LNCaP clone FGC (cell line): Measurements from ENCODE around the gene P3H2.
A peak's percentile ranks its signal among the peaks of the same experiment; 100 is the strongest.

Source experiments
- DNase-seq: peaks from one replicate; pipeline ENCODE4 v3.0.0-alpha.2; 2011; ENCODE audit warnings: low read depth
- H3K4me3 ChIP-seq: 2 replicates; pipeline ENCODE4 v1.5.1; 2011; ENCODE audit warnings: mild to moderate bottlenecking, low read depth, low read length, control low read depth
- TF ChIP-seq, protein P1 (sequence below): IDR thresholded peaks from 2 replicates; pipeline ENCODE4 v1.5.1; 2012; ENCODE audit warnings: mild to moderate bottlenecking; ENCODE audit not compliant: control insufficient read depth, insufficient read depth; ENCODE audit errors: extremely low read depth

P3H2 gene

DNA sequence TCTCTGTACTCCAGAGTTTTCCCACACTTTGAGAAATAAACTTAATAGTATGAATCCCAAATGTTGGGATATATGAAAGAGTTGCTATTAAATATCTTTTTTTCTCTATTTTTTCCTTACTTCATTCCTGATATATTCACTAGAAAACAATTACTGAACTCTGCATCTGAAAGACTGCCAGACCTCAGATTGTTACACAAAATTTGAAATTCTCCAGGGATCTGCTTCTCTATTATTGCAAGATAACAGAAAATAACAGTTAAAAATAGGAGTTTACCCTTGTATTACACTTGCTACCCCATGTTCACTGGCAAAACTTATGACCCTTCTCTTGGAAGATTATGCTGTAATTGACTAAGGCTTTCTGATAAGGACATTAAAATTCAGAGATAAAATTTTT lies 11.7 kb upstream of the P3H2 start:
- H3K4me3 ChIP-seq, result no peak overlapping the region
- TF ChIP-seq, protein P1, sequence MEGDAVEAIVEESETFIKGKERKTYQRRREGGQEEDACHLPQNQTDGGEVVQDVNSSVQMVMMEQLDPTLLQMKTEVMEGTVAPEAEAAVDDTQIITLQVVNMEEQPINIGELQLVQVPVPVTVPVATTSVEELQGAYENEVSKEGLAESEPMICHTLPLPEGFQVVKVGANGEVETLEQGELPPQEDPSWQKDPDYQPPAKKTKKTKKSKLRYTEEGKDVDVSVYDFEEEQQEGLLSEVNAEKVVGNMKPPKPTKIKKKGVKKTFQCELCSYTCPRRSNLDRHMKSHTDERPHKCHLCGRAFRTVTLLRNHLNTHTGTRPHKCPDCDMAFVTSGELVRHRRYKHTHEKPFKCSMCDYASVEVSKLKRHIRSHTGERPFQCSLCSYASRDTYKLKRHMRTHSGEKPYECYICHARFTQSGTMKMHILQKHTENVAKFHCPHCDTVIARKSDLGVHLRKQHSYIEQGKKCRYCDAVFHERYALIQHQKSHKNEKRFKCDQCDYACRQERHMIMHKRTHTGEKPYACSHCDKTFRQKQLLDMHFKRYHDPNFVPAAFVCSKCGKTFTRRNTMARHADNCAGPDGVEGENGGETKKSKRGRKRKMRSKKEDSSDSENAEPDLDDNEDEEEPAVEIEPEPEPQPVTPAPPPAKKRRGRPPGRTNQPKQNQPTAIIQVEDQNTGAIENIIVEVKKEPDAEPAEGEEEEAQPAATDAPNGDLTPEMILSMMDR, result no peak
- no peak for DNase-seq

DNA sequence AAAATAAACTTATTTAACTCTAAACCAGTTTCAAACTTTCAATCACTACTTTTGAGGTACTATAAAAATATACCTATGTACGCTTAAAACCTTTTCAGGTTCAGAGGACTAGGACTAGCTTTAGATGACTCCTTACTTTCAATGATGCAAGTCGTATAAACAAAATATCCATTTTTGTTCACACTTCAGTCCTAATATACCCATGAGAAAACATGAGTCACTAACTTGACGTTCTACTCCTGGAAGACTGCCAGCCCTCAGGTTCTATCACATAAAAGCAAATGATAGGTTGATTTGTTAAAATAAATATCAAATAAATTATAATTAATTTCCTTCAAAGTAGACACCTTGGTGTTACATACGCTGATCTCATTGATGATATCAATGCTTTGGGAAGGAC lies 10.6 kb upstream of the P3H2 start:
- TF ChIP-seq, protein P1, result no peak

DNA sequence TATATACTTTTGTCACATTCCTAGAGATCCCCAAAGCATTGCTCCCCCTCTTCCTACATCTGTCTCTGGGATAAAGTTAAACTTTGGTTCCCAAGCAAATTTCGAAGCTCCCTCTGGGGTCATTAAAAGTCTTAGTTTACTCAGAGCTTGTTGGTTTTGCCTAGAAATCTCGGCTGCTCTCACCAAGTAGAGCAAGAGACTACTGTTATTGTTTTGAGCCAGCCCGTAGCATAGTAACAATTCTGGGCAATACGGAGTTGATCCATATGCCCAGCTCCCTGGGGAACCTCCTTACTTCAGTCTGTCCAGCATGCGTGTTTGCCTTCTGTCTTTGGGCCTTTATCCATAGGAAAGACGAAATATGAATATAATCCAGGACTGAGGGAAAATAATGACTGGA lies 10.0 kb upstream of the P3H2 start:
- TF ChIP-seq, protein P1, result no peak
- no peak for DNase-seq
- no peak overlapping the region for H3K4me3 ChIP-seq

More for the DNA sequence above, 10.6 kb upstream of the P3H2 start:
- no peak overlapping the region for H3K4me3 ChIP-seq
- no peak for DNase-seq

DNA sequence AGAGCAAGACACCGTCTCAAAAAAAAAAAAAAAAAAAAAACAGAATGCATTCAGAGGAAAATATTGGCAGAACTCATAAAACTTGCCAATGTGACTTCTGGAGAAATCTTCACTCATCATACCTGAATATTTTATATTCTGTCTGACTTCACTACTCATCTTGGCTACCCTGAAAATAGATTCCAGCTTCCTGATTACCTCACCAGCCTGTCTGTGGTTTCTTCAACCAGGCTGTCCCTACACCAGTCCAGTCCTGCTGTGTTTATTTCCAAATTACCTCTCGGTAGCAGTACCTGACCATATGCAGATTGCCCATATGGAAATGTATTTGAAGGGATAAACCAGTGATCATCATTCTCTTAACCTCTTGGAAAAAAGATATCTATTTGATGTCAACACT lies 9.3 kb upstream of the P3H2 start:
- H3K4me3 ChIP-seq, result no peak overlapping the region
- TF ChIP-seq, protein P1, result no peak
- no peak for DNase-seq

DNA sequence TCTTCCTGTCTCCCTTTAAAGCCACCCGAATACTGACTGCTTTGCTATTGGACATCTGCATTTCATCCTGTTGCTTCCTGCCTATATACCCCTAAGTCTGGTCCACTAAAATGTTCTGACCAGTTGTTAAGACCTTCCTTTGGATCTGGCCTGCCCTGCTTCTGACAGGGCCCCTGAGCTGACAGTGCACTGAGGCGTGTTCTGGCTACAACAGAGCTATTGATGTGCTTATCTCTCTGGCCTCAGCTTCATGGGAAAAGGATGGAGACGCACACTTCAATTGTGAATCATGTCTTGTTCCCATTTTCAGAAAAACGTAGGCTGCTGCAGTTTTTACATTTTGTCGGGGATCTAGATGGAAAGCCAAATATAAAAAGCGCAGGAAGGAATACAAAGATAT lies 7.1 kb upstream of the P3H2 start:
- H3K4me3 ChIP-seq, result no peak overlapping the region
- TF ChIP-seq, protein P1, result no peak
- DNase-seq, result no peak

DNA sequence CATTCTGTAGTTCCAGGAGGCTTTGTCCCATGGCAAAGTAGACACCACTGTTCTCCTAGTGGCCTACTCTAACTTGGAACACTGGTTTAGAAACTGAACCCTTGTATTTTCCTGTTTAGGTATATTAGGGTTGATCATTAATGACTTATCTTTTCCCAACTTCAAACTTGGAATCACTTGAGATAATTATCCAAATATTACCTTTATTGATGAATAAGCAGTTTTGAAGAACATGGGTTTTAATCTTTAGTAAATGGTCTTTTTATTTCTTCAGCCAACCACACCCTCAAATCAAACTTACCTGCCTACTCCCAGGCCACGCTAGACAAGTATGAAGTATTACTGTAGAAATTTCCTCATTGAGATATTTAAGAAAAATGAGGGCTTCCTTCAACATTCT lies 6.5 kb upstream of the P3H2 start:
- TF ChIP-seq, protein P1, result no peak
- DNase-seq, result no peak
- H3K4me3 ChIP-seq, result no peak overlapping the region

DNA sequence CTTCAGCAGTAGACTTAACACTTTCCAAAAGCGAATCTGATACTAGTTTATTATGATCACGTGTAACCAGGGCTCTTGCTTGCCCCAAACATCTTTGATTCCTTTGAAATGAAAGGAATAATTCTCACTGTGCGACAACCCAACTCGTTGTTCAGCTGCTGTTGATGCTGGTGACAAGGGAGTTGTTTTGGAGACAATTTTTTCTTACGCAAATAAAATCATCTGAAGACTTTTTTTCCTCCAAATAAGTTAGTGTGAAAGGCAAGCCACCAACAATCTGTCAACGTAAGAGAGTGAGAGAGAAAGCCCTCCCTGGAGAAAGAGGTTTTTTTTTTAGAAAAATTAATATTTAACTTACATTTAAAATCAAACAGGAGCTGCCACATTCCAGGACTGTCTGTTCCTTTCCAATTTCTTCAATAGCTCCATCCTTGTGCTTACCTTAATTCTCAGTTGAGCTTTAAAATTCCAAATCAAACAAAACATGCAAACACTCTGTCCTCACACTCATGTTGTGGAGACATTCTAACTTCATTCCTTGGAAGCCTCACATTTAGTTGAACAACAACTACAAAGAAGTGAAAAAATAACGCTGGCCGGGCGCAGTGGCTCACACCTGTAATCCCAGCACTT lies 4.9 kb upstream of the P3H2 start:
- DNase-seq, result peak; percentile 37
- TF ChIP-seq, protein P1, result no peak
- no peak overlapping the region for H3K4me3 ChIP-seq
